Measurements from ENCODE around the gene CARNS1.

Gene CARNS1

GRCh38 chr11:67369275-67369674 is 46.2 kb upstream of the CARNS1 start:
- no peak for TF ChIP-seq CTCF (IDR thresholded peaks at IDR 0.05; ENCODE audit: control insufficient read depth, insufficient read depth, low read depth, low read length, missing control alignments)
- no peak for DNase-seq (ENCODE audit: low read depth)
- H3K4me3 ChIP-seq (ENCODE audit: control insufficient read depth, low read depth, low read length): no peak overlapping the region

- no peak for TF ChIP-seq CTCF (IDR thresholded peaks at IDR 0.05; ENCODE audit: control insufficient read depth, insufficient read depth, low read depth, low read length, missing control alignments)
- peak overlapping the region; percentile 3; the same call in 1 of the 2 replicates for H3K4me3 ChIP-seq (ENCODE audit: control insufficient read depth, low read depth, low read length)
- DNase-seq (ENCODE audit: low read depth): no peak
Measured at GRCh38 chr11:67369801-67370284, 45.6 kb upstream of the CARNS1 start.

DNA sequence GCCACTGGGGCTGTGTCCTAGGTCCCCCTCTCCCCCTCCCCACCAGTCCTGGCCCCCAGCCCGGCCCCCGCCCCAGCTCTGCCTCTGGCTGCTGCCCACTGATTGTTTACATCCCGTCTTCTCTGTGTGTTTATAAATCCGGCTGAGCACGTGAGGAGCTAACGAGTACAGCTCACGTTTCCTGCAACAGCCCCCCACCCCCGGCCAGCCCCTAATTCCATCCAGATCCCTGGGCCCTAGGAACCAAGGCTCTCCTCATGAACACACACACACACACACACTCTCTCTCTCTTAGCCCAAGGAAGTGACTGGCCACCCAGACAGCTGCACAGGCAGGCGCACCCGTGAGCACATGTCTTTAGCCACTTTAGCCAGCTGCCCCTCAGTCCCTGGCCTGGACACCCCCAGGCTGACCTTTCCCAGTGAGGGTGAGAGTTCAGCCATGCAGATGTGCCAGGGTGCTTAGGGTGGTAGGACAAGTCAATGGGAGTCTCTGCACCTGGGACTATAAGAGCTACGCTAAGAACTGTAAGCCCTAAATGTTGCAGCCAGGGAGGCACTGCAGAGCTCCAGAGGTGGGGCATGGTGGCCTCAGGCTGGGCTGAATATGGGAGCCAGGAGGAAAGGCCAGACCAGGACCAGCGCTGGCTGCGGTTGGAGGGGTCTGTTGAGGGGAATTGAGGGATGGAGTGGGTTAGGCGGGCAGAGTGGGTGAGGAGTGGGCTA is 45.0 kb upstream of the CARNS1 start:
- TF ChIP-seq CTCF (IDR thresholded peaks at IDR 0.05; ENCODE audit: control insufficient read depth, insufficient read depth, low read depth, low read length, missing control alignments): no peak
- peak overlapping the region; percentile 85 for H3K4me3 ChIP-seq (ENCODE audit: control insufficient read depth, low read depth, low read length)
- no peak for DNase-seq (ENCODE audit: low read depth)

DNA sequence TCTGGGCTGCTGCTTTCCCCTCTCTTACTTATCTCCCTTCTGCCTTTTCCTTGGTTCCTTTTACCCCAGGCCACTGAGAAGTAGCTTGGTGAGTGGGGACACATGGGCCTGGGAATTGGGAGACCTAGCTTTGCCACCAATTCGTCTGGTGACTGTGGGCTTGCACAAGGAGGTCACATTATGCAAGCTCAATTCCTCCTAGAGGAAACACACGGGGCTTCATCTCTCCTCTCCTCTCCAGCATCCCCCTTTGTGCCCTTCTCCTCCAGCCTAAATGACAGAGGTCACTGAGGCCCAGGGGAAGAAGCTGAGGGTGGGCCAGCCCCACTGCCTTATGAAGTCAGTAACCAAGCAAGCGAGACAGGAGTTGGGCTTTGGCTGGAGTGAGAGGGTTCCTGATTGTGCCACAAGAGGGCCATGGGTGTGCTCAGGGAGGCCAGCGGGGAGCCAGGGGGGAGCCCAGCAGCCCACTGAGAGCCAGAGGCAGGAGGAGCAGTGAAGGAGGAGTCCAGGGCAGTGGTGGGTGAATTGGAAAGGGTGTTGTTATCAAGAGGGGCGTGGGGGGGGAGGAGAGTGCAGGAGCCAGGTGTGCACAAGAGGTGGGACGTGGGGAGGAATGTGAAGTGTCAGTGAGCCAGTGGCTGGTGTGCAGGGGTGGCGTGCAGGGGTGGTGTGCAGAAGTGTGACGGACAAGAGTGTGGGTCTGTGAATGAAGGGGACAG is 44.1 kb upstream of the CARNS1 start:
- TF ChIP-seq CTCF (IDR thresholded peaks at IDR 0.05; ENCODE audit: control insufficient read depth, insufficient read depth, low read depth, low read length, missing control alignments): peak; percentile 70
- DNase-seq (ENCODE audit: low read depth): no peak
- peak overlapping the region; percentile 85 for H3K4me3 ChIP-seq (ENCODE audit: control insufficient read depth, low read depth, low read length)

GRCh38 chr11:67371911-67372320 is 43.6 kb upstream of the CARNS1 start:
- no peak for DNase-seq (ENCODE audit: low read depth)
- peak overlapping the region; percentile 85 for H3K4me3 ChIP-seq (ENCODE audit: control insufficient read depth, low read depth, low read length)
- no peak for TF ChIP-seq CTCF (IDR thresholded peaks at IDR 0.05; ENCODE audit: control insufficient read depth, insufficient read depth, low read depth, low read length, missing control alignments)

- TF ChIP-seq CTCF (IDR thresholded peaks at IDR 0.05; ENCODE audit: control insufficient read depth, insufficient read depth, low read depth, low read length, missing control alignments): no peak
- no peak for DNase-seq (ENCODE audit: low read depth)
- peak overlapping the region; percentile 85 for H3K4me3 ChIP-seq (ENCODE audit: control insufficient read depth, low read depth, low read length)
Measured at GRCh38 chr11:67372321-67372992, 43.0 kb upstream of the CARNS1 start.

Measured in AG09309 (cell line).